ENCODE data around the gene CFAP251.
A peak's percentile ranks its signal among the peaks of the same experiment; 100 is the strongest.

GRCh38 chr12:121894633-121895032, 23.8 kb upstream of the CFAP251 start:
- TF ChIP-seq CTCF (IDR thresholded peaks at IDR 0.05) (peak in 1 of 5 experiments; percentile 25), POLR2AphosphoS5 (IDR thresholded peaks at IDR 0.05) (no peak), POLR2A (IDR thresholded peaks at IDR 0.05) (no peak), EP300 (IDR thresholded peaks at IDR 0.05; ENCODE audit: low read depth) (no peak)

Measured in transverse colon (tissue), 4 donors.